HEK293 (cell line): Measurements from ENCODE around the gene PROK2.

ENCODE experiments used
- EGR2 ChIP-seq: fragments of 450-650 bp; formaldehyde crosslinking; IDR thresholded peaks from 2 replicates; pipeline ENCODE4 v1.5.1; 2016; ENCODE audit warnings: low read depth, missing biosample characterization, missing genetic modification characterization
- ELK4 ChIP-seq: IDR thresholded peaks from 2 replicates; pipeline ENCODE4 v1.6.1; 2011; ENCODE audit warnings: mild to moderate bottlenecking, low read depth, low read length, borderline replicate concordance
- GLIS1 ChIP-seq: fragments of 450-650 bp; formaldehyde crosslinking; IDR thresholded peaks from 2 replicates; pipeline ENCODE4 v1.5.1; 2016; ENCODE audit warnings: missing biosample characterization, missing genetic modification characterization
- GLIS2 ChIP-seq: fragments of 450-650 bp; formaldehyde crosslinking; IDR thresholded peaks from 2 replicates; pipeline ENCODE4 v1.5.1; 2016; ENCODE audit warnings: missing biosample characterization, missing genetic modification characterization
- KLF8 ChIP-seq: fragments of 450-650 bp; formaldehyde crosslinking; IDR thresholded peaks from 2 replicates; pipeline ENCODE4 v1.5.1; 2016; ENCODE audit warnings: missing biosample characterization, missing genetic modification characterization
- MYNN ChIP-seq: fragments of 450-650 bp; formaldehyde crosslinking; IDR thresholded peaks from 2 replicates; pipeline ENCODE4 v1.5.1; 2016; ENCODE audit warnings: missing biosample characterization, missing genetic modification characterization, borderline replicate concordance
- SALL2 ChIP-seq: fragments of 450-650 bp; formaldehyde crosslinking; IDR thresholded peaks from 2 replicates; pipeline ENCODE4 v1.5.0; 2017; ENCODE audit warnings: missing biosample characterization, mild to moderate bottlenecking, missing genetic modification characterization, borderline replicate concordance
- SCRT1 ChIP-seq: fragments of 450-650 bp; formaldehyde crosslinking; IDR thresholded peaks from 2 replicates; pipeline ENCODE4 v1.5.1; 2016; ENCODE audit warnings: missing biosample characterization, missing genetic modification characterization, borderline replicate concordance
- SCRT2 ChIP-seq: fragments of 450-650 bp; formaldehyde crosslinking; IDR thresholded peaks from 2 replicates; pipeline ENCODE4 v1.5.1; 2016; ENCODE audit warnings: missing biosample characterization, missing genetic modification characterization
- YY2 ChIP-seq: fragments of 450-650 bp; formaldehyde crosslinking; IDR thresholded peaks from 2 replicates; pipeline ENCODE4 v1.5.1; 2016; ENCODE audit warnings: missing biosample characterization, missing genetic modification characterization
- ZBTB17 ChIP-seq: fragments of 450-650 bp; formaldehyde crosslinking; IDR thresholded peaks from 2 replicates; pipeline ENCODE4 v1.5.1; 2016; ENCODE audit warnings: missing biosample characterization, missing genetic modification characterization
- ZBTB8A ChIP-seq: fragments of 450-650 bp; formaldehyde crosslinking; IDR thresholded peaks from 2 replicates; pipeline ENCODE4 v1.5.1; 2016; ENCODE audit warnings: missing biosample characterization, missing genetic modification characterization
- ZFHX2 ChIP-seq: fragments of 450-650 bp; formaldehyde crosslinking; conservative IDR thresholded peaks from 2 replicates; pipeline ENCODE4 v1.5.1; 2016; ENCODE audit warnings: missing biosample characterization, missing genetic modification characterization
- ZNF19 ChIP-seq: fragments of 450-650 bp; formaldehyde crosslinking; IDR thresholded peaks from 2 replicates; pipeline ENCODE4; 2016; ENCODE audit warnings: missing biosample characterization, missing genetic modification characterization, low read depth
- ZNF2 ChIP-seq: fragments of 450-650 bp; formaldehyde crosslinking; IDR thresholded peaks from 2 replicates; pipeline ENCODE4 v1.5.1; 2016; ENCODE audit warnings: missing biosample characterization, missing genetic modification characterization
- ZNF211 ChIP-seq: fragments of 450-650 bp; formaldehyde crosslinking; IDR thresholded peaks from 2 replicates; pipeline ENCODE4 v1.5.1; 2016; ENCODE audit warnings: low read depth, missing biosample characterization, missing genetic modification characterization
- ZNF239 ChIP-seq: fragments of 450-650 bp; formaldehyde crosslinking; IDR thresholded peaks from 2 replicates; pipeline ENCODE4 v1.5.1; 2016; ENCODE audit warnings: missing biosample characterization, missing genetic modification characterization
- ZNF324 ChIP-seq: fragments of 450-650 bp; formaldehyde crosslinking; IDR thresholded peaks from 2 replicates; pipeline ENCODE4 v1.5.1; 2016; ENCODE audit warnings: missing biosample characterization, missing genetic modification characterization
- ZNF354C ChIP-seq: fragments of 450-650 bp; formaldehyde crosslinking; IDR thresholded peaks from 2 replicates; pipeline ENCODE4 v1.5.1; 2016; ENCODE audit warnings: missing biosample characterization, missing genetic modification characterization, low read depth, borderline replicate concordance
- ZNF362 ChIP-seq: fragments of 450-650 bp; formaldehyde crosslinking; IDR thresholded peaks from 2 replicates; pipeline ENCODE4 v1.5.1; 2016; ENCODE audit warnings: missing biosample characterization, missing genetic modification characterization
- ZNF366 ChIP-seq: fragments of 450-650 bp; formaldehyde crosslinking; conservative IDR thresholded peaks from 2 replicates; pipeline ENCODE4 v1.5.1; 2016; ENCODE audit warnings: missing biosample characterization, missing genetic modification characterization
- ZNF37A ChIP-seq: fragments of 450-650 bp; IDR thresholded peaks from 2 replicates; pipeline ENCODE4 v1.5.1; 2018; ENCODE audit warnings: missing biosample characterization, missing genetic modification characterization
- ZNF426 ChIP-seq: fragments of 450-650 bp; formaldehyde crosslinking; IDR thresholded peaks from 2 replicates; pipeline ENCODE4 v1.5.1; 2017; ENCODE audit warnings: missing biosample characterization, missing genetic modification characterization, mild to moderate bottlenecking, inconsistent platforms, moderate library complexity
- ZNF433 ChIP-seq: fragments of 450-650 bp; formaldehyde crosslinking; IDR thresholded peaks from 2 replicates; pipeline ENCODE4 v1.5.1; 2016; ENCODE audit warnings: missing biosample characterization, missing genetic modification characterization, low read depth
- ZNF488 ChIP-seq: fragments of 450-650 bp; formaldehyde crosslinking; IDR thresholded peaks from 2 replicates; pipeline ENCODE4 v1.5.1; 2016; ENCODE audit warnings: missing biosample characterization, missing genetic modification characterization
- ZNF529 ChIP-seq: fragments of 450-650 bp; formaldehyde crosslinking; IDR thresholded peaks from 2 replicates; pipeline ENCODE4 v1.5.1; 2017; ENCODE audit warnings: missing genetic modification characterization, missing biosample characterization; ENCODE audit not compliant: insufficient replicate concordance
- ZNF530 ChIP-seq: fragments of 450-650 bp; formaldehyde crosslinking; IDR thresholded peaks from 2 replicates; pipeline ENCODE4 v1.5.1; 2016; ENCODE audit warnings: low read depth, missing biosample characterization, missing genetic modification characterization
- ZNF596 ChIP-seq: fragments of 450-650 bp; IDR thresholded peaks from 2 replicates; pipeline ENCODE4 v1.5.0; 2018; ENCODE audit warnings: missing biosample characterization, mild to moderate bottlenecking, missing genetic modification characterization, moderate library complexity
- ZNF621 ChIP-seq: fragments of 450-650 bp; formaldehyde crosslinking; IDR thresholded peaks from 2 replicates; pipeline ENCODE4 v1.5.1; 2017; ENCODE audit warnings: missing biosample characterization, missing genetic modification characterization
- ZNF623 ChIP-seq: fragments of 450-650 bp; formaldehyde crosslinking; IDR thresholded peaks from 2 replicates; pipeline ENCODE4 v1.5.1; 2016; ENCODE audit warnings: missing biosample characterization, missing genetic modification characterization
- ZNF645 ChIP-seq: fragments of 450-650 bp; formaldehyde crosslinking; IDR thresholded peaks from 2 replicates; pipeline ENCODE4; 2016; ENCODE audit warnings: missing biosample characterization, missing genetic modification characterization
- ZNF660 ChIP-seq: fragments of 450-650 bp; IDR thresholded peaks from 2 replicates; pipeline ENCODE4 v1.5.1; 2018; ENCODE audit warnings: missing biosample characterization, mild to moderate bottlenecking, missing genetic modification characterization
- ZNF76 ChIP-seq: fragments of 450-650 bp; formaldehyde crosslinking; IDR thresholded peaks from 2 replicates; pipeline ENCODE4; 2016; ENCODE audit warnings: low read depth, missing biosample characterization, missing genetic modification characterization, borderline replicate concordance
- ZNF777 ChIP-seq: fragments of 450-650 bp; formaldehyde crosslinking; IDR thresholded peaks from 2 replicates; pipeline ENCODE4 v1.5.1; 2017; ENCODE audit warnings: missing biosample characterization, missing genetic modification characterization, borderline replicate concordance
- TF ChIP-seq, protein P1 (sequence below): fragments of 450-650 bp; formaldehyde crosslinking; IDR thresholded peaks from 2 replicates; pipeline ENCODE4 v1.5.1; 2016; ENCODE audit warnings: missing biosample characterization, missing genetic modification characterization

PROK2 gene

GRCh38 chr3:71725271-71725991 lies 59.5 kb downstream of the PROK2 start, which contains the start of gene EIF4E3 (continued):
- TF ChIP-seq ZNF19 (tag by site-specific recombination) (no peak), ZNF239 (tag by site-specific recombination) (no peak), ZNF37A (no peak), SCRT2 (tag by site-specific recombination) (no peak), ELK4 (no peak), GLIS2 (tag by site-specific recombination) (peak; percentile 41; the same call in 1 of the 2 replicates), ZNF211 (tag by site-specific recombination) (no peak), ZNF488 (tag by site-specific recombination) (no peak), SCRT1 (no peak), YY2 (tag by site-specific recombination) (no peak; the same call in 1 of the 2 replicates), KLF8 (no peak), ZNF324 (tag by site-specific recombination) (no peak), ZNF426 (tag by site-specific recombination) (no peak), EGR2 (0 out of 2 replicates have a peak, but pooled peaks have one; percentile 33), ZNF660 (no peak), MYNN (no peak), SALL2 (tag by site-specific recombination) (no peak), GLIS1 (tag by site-specific recombination) (peak; percentile 28), ZNF623 (tag by site-specific recombination) (no peak), ZNF530 (tag by site-specific recombination) (no peak), ZBTB17 (peak; percentile 58), ZNF354C (tag by site-specific recombination) (no peak), ZNF777 (tag by site-specific recombination) (0 out of 2 replicates have a peak, but pooled peaks have one; percentile 32), ZFHX2 (tag by site-specific recombination) (peak; percentile 76), ZNF76 (tag by site-specific recombination) (no peak), ZNF2 (tag by site-specific recombination) (no peak), ZNF529 (tag by site-specific recombination) (no peak), ZNF366 (peak; percentile 93), ZNF362 (tag by site-specific recombination) (no peak), ZNF596 (tag by site-specific recombination) (no peak), ZNF621 (tag by site-specific recombination) (no peak), ZNF645 (no peak), ZNF433 (no peak), ZBTB8A (tag by site-specific recombination) (peak; percentile 92)
- TF ChIP-seq, protein P1, sequence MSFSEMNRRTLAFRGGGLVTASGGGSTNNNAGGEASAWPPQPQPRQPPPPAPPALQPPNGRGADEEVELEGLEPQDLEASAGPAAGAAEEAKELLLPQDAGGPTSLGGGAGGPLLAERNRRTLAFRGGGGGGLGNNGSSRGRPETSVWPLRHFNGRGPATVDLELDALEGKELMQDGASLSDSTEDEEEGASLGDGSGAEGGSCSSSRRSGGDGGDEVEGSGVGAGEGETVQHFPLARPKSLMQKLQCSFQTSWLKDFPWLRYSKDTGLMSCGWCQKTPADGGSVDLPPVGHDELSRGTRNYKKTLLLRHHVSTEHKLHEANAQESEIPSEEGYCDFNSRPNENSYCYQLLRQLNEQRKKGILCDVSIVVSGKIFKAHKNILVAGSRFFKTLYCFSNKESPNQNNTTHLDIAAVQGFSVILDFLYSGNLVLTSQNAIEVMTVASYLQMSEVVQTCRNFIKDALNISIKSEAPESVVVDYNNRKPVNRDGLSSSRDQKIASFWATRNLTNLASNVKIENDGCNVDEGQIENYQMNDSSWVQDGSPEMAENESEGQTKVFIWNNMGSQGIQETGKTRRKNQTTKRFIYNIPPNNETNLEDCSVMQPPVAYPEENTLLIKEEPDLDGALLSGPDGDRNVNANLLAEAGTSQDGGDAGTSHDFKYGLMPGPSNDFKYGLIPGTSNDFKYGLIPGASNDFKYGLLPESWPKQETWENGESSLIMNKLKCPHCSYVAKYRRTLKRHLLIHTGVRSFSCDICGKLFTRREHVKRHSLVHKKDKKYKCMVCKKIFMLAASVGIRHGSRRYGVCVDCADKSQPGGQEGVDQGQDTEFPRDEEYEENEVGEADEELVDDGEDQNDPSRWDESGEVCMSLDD = no peak
